NCI-H2107 treated with DMSO at 0.1 percent for 48 hours (cell line): ENCODE measurements around the gene IL13RA1.
"Not testable (repeated sequence)": the region's sequence is repeated elsewhere in the genome, so short reads cannot be mapped to it uniquely, and the experiment has no call there.

Experiments used
- DNase-seq: peaks from one replicate; lab custom pipeline; 2025; ENCODE audit not compliant: unreplicated experiment; lab: John Stamatoyannopoulos, UW

IL13RA1 gene

GRCh38 chrX:118772051-118772450 lies 44.6 kb downstream of the IL13RA1 start:
- DNase-seq = no peak

DNA sequence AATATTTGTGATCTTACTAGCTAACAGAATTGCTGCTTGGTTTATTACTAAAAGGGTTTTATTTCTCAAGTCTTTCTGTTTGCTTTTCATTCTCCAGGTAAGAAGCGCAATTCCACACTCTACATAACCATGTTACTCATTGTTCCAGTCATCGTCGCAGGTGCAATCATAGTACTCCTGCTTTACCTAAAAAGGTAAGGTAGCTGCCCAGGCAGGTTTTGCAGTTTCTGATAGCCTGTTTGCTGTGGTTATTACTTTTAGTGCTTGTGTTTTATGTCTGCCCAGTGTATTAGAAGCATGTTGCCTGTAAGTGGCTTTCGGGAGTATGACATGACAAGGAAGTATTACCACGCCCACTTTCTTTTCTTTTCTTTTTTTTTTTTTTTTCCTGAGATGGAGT lies 46.4 kb downstream of the IL13RA1 start:
- DNase-seq = peak; percentile 39

DNA sequence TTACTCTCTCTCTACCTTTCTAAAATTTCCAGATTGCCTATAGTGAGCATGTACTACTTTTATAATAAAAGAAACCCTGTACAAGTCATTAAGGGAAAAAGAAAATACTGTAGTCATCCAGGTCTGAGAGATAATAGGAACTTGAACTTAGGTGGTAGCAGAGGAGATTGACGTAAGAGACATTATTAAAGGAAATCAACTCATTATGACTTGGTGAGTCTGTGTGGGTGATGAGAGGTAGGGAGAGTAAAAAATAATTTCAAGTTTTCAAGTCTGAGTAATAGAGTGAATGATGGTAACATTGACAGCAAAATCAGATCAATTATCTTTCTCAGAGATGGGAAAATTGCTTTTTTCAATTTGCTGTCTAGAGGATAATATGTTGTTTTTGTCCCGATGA lies 52.2 kb downstream of the IL13RA1 start:
- no peak for DNase-seq

GRCh38 chrX:118780509-118780908 lies 53.1 kb downstream of the IL13RA1 start:
- DNase-seq = no peak

- DNase-seq = no peak
Measured at GRCh38 chrX:118780911-118781310, 53.5 kb downstream of the IL13RA1 start.

DNA sequence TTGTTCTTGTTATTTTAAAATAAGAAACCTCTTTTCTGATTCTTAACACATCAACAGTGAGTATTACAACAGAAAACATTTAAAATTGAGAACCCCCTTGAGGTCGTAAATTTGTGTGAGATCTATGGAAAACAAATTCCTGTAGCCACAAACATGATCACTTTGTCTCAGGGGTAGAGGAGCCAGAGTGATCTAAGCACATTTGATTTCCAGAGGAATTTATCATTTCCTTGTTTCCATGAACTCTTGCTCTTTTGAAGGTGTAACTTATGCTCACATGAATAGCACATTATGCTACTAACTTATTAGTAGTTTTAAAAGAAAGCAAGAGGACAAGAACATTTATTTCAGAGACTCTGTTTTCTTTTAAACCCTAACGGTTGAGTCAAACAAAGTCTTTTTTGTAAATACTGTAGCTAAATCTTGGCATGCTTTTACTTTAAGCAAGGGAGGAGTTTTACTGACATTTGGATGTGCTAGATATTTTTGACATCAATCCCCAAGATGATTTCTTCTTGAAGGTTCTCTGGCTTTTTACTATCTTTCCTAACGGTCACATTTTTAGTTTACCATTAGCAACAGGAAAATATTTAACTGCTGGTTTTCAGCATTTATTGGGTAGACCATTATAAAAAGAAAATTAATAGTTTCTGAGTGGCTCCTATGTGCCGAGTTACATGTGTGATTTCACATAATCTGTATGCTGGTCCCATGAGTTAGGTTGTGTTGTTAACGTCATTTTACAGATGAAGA lies 68.3 kb downstream of the IL13RA1 start:
- DNase-seq = no peak

GRCh38 chrX:118802857-118803256 lies 75.5 kb downstream of the IL13RA1 start:
- no peak for DNase-seq

DNA sequence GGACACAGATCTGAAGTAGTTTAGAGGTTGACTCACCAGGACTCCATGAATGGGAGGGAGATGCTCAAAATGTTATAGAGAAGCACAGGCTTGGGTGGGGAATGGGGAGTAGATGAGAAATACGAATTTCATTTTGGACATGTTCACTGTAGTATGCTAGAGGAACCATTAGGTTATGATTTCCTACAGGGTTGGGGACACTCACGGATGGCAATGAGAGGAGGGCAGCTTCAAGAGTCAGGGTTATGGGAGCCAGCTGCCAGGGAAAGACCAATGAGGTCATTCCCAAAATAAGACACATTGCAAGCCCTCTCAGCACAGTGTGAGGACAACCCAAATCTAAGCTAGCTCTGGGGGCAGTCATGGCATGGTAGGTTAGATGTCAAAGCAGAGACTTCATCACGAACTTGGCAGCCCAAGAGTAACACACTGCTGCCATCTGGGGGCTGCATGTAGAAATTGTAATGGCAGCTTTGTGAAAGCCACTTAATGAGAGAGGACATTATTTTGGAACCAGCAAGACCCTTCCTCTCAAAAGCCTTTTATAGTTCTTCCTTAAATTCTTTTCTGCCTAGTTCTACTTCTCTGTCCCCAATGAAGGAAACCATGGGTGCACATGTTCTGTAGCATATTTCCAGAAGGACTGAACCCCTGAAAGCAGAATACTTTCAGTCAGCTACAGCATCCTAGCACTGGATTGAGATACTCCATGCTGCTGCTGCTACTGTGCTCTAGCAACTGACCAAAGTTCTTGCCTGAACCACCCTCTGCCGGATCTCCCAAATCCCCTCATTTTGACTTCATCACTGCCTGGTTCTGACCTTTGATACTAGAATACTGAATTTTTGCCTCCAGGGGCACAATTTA lies 80.0 kb downstream of the IL13RA1 start:
- DNase-seq = peak; percentile 32

DNA sequence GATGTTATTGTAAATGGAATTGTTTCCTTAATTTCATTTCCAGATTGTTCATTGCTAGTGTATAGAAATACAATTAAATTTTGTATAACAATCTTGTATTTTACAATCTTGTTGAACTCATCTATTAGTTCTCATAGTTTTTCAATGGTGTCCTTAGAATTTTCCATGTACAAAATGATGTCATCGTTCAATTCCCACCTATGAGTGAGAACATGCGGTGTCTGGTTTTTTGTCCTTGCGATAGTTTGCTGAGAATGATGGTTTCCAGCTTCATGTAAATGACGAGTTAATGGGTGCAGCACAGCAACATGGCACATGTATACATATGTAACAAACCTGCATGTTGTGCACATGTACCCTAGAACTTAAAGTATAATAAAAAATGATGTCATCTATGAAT lies 89.9 kb downstream of the IL13RA1 start:
- not testable (repeated sequence) for DNase-seq

GRCh38 chrX:118823263-118824172 lies 96.1 kb downstream of the IL13RA1 start, which contains the start of gene ZCCHC12:
Gene ZCCHC12 (plus strand): TSS chrX:118823824. CDS start chrX:118825245, 1,421 bp downstream.
- peak; percentile 37 for DNase-seq

DNA sequence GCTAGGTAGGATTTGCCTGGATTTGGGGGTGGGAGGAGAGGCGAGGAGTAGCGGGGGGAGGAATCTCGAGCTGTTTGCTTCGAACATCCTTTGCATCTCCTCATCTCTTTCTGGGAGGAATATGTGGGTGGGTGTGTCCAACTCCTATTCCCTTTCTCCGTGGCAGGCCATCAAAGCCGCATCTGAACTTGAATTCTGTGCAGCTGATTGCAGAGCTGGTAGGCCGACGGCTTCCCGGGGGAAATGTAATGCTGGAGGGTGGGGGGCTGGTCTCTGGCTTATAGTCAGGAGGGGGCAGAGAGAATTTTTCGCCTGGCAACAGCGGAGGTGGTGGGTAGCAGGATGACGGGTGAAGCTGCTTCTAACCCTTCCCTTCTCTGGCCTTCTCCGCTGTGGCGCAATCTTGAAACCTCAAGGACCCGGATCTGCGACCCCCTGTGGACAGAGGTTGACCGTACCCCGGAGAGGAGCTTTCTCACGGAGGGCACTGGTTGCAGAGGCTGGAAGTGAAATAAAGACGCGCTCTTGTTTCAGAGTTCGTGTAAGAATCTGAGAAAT lies 96.8 kb downstream of the IL13RA1 start:
- no peak for DNase-seq

DNA sequence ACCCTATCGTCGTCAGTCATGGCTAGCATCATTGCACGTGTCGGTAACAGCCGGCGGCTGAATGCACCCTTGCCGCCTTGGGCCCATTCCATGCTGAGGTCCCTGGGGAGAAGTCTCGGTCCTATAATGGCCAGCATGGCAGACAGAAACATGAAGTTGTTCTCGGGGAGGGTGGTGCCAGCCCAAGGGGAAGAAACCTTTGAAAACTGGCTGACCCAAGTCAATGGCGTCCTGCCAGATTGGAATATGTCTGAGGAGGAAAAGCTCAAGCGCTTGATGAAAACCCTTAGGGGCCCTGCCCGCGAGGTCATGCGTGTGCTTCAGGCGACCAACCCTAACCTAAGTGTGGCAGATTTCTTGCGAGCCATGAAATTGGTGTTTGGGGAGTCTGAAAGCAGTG lies 97.8 kb downstream of the IL13RA1 start:
- no peak for DNase-seq

- peak; percentile 2 for DNase-seq
Measured at GRCh38 chrX:118839334-118839958, 112.0 kb downstream of the IL13RA1 start.
